ENCODE data around the gene SCAND1. TPM values are rescaled to one million over a fixed set of nuclear protein-coding genes. Genes with fewer than 3 reads are reported as not detected.
A peak's percentile ranks its signal among the peaks of the same experiment; 100 is the strongest.
"Not testable (repeated sequence)": the region's sequence is repeated elsewhere in the genome, so short reads cannot be mapped to it uniquely, and the experiment has no call there.

The SCAND1 gene
- 172 and 204 TPM in 2 replicates for total RNA-seq (2014; rRNA removed; shearing (Covaris generic); ENCODE audit: low replicate concordance)

- in situ Hi-C loops (cut with HindIII; ENCODE audit: low pct_unique_long_range_greater_than_20kb, low sequenced_read_pairs), result no loop called here
- peak; percentile 99 for DNase-seq (ENCODE audit: low read depth)
Measured at GRCh38 chr20:35954200-35954906, at the start of gene SCAND1. TSS of gene SCAND1 (minus strand) at chr20:35954502. CDS start at chr20:35954284, 218 bp downstream.

GRCh38 chr20:36004045-36004444, 49.7 kb upstream of the SCAND1 start:
- in situ Hi-C loops (cut with HindIII; ENCODE audit: low pct_unique_long_range_greater_than_20kb, low sequenced_read_pairs), result no loop called here
- no peak for DNase-seq (ENCODE audit: low read depth)

GRCh38 chr20:36002855-36003254, 48.6 kb upstream of the SCAND1 start:
- in situ Hi-C loops (cut with HindIII; ENCODE audit: low pct_unique_long_range_greater_than_20kb, low sequenced_read_pairs), result no loop called here
- DNase-seq (ENCODE audit: low read depth), result no peak

- DNase-seq (ENCODE audit: low read depth); in situ Hi-C loops (cut with HindIII; ENCODE audit: low pct_unique_long_range_greater_than_20kb, low sequenced_read_pairs): not testable (repeated sequence)
Measured at GRCh38 chr20:36001331-36001730, 47.0 kb upstream of the SCAND1 start.

GRCh38 chr20:35996492-35996891, 42.2 kb upstream of the SCAND1 start:
- in situ Hi-C loops (cut with HindIII; ENCODE audit: low pct_unique_long_range_greater_than_20kb, low sequenced_read_pairs); DNase-seq (ENCODE audit: low read depth): not testable (repeated sequence)

- in situ Hi-C loops (cut with HindIII; ENCODE audit: low pct_unique_long_range_greater_than_20kb, low sequenced_read_pairs), result no loop called here
Measured at GRCh38 chr20:35994994-35995453, 40.7 kb upstream of the SCAND1 start.

GRCh38 chr20:35992713-35993335, 38.5 kb upstream of the SCAND1 start:
- in situ Hi-C loops (cut with HindIII; ENCODE audit: low pct_unique_long_range_greater_than_20kb, low sequenced_read_pairs), result no loop called here
- DNase-seq (ENCODE audit: low read depth), result peak; percentile 72

More at GRCh38 chr20:35994994-35995453, 40.7 kb upstream of the SCAND1 start:
- peak; percentile 72 for DNase-seq (ENCODE audit: low read depth)

GRCh38 chr20:35991142-35991771, 37.0 kb upstream of the SCAND1 start:
- in situ Hi-C loops (cut with HindIII; ENCODE audit: low pct_unique_long_range_greater_than_20kb, low sequenced_read_pairs), result no loop called here
- no peak for DNase-seq (ENCODE audit: low read depth)

GRCh38 chr20:35988910-35989463, 34.7 kb upstream of the SCAND1 start:
- in situ Hi-C loops (cut with HindIII; ENCODE audit: low pct_unique_long_range_greater_than_20kb, low sequenced_read_pairs), result no loop called here
- DNase-seq (ENCODE audit: low read depth), result no peak

- DNase-seq (ENCODE audit: low read depth), result no peak
- in situ Hi-C loops (cut with HindIII; ENCODE audit: low pct_unique_long_range_greater_than_20kb, low sequenced_read_pairs), result no loop called here
Measured at GRCh38 chr20:35985806-35986205, 31.5 kb upstream of the SCAND1 start.

GRCh38 chr20:35984382-35984781, 30.1 kb upstream of the SCAND1 start:
- in situ Hi-C loops (cut with HindIII; ENCODE audit: low pct_unique_long_range_greater_than_20kb, low sequenced_read_pairs), result no loop called here
- DNase-seq (ENCODE audit: low read depth), result no peak

- DNase-seq (ENCODE audit: low read depth), result no peak
- in situ Hi-C loops (cut with HindIII; ENCODE audit: low pct_unique_long_range_greater_than_20kb, low sequenced_read_pairs), result no loop called here
Measured at GRCh38 chr20:35981969-35982368, 27.7 kb upstream of the SCAND1 start.

GRCh38 chr20:35979544-35979943, 25.2 kb upstream of the SCAND1 start:
- in situ Hi-C loops (cut with HindIII; ENCODE audit: low pct_unique_long_range_greater_than_20kb, low sequenced_read_pairs), result no loop called here
- DNase-seq (ENCODE audit: low read depth), result no peak

- no peak for DNase-seq (ENCODE audit: low read depth)
- in situ Hi-C loops (cut with HindIII; ENCODE audit: low pct_unique_long_range_greater_than_20kb, low sequenced_read_pairs), result no loop called here
Measured at GRCh38 chr20:35978041-35978513, 23.8 kb upstream of the SCAND1 start.

GRCh38 chr20:35975576-35976373, 21.5 kb upstream of the SCAND1 start:
- no peak for DNase-seq (ENCODE audit: low read depth)
- in situ Hi-C loops (cut with HindIII; ENCODE audit: low pct_unique_long_range_greater_than_20kb, low sequenced_read_pairs), result no loop called here

GRCh38 chr20:35974256-35974655, 20.0 kb upstream of the SCAND1 start:
- in situ Hi-C loops (cut with HindIII; ENCODE audit: low pct_unique_long_range_greater_than_20kb, low sequenced_read_pairs), result no loop called here
- DNase-seq (ENCODE audit: low read depth), result no peak

GRCh38 chr20:35972462-35972861, 18.2 kb upstream of the SCAND1 start:
- no peak for DNase-seq (ENCODE audit: low read depth)
- in situ Hi-C loops (cut with HindIII; ENCODE audit: low pct_unique_long_range_greater_than_20kb, low sequenced_read_pairs), result no loop called here

GRCh38 chr20:35971981-35972380, 17.7 kb upstream of the SCAND1 start:
- in situ Hi-C loops (cut with HindIII; ENCODE audit: low pct_unique_long_range_greater_than_20kb, low sequenced_read_pairs), result no loop called here
- DNase-seq (ENCODE audit: low read depth), result no peak

All from Caki2 (cell line).